Astrocyte (in vitro differentiated cells and primary cell): ENCODE results near the gene SPATA13. TPM values are rescaled to one million over a fixed set of nuclear protein-coding genes. Genes with fewer than 3 reads are reported as not detected.
A peak's percentile ranks its signal among the peaks of the same experiment; 100 is the strongest.

Experiments
- DNase-seq: peaks from one replicate; pipeline ENCODE4 v3.0.0-alpha.2; 2010; ENCODE audit warnings: low read depth
- FAIRE-seq: peaks from 2 replicates; lab custom pipeline; 2011; peaks lifted over from hg19 to GRCh38; lab: Jason Lieb, UNC
- H2AFZ ChIP-seq: 2 replicates; pipeline ENCODE4 v1.6.0; 2012; ENCODE audit warnings: low read depth, low read length, inconsistent platforms
- H3K27ac ChIP-seq: 2 replicates; pipeline ENCODE4 v1.5.1; 2011; ENCODE audit warnings: low read depth, low read length, inconsistent platforms
- H3K27me3 ChIP-seq: 2 replicates; pipeline ENCODE4 v1.6.0; 2011; ENCODE audit warnings: low read length, inconsistent platforms; ENCODE audit not compliant: insufficient read depth
- H3K36me3 ChIP-seq: 2 replicates; pipeline ENCODE4 v1.5.1; 2011; ENCODE audit warnings: low read length, inconsistent platforms; ENCODE audit not compliant: insufficient read depth
- H3K4me1 ChIP-seq: 2 replicates; pipeline ENCODE4 v1.5.1; 2011; ENCODE audit warnings: low read length, inconsistent platforms; ENCODE audit not compliant: insufficient read depth
- H3K4me2 ChIP-seq: 2 replicates; pipeline ENCODE4 v1.6.0; 2012; ENCODE audit warnings: low read length, inconsistent platforms
- H3K4me3 ChIP-seq: 2 replicates; pipeline ENCODE4 v1.5.1; 2011; ENCODE audit warnings: low read depth, mild to moderate bottlenecking, low read length, inconsistent platforms; ENCODE audit not compliant: insufficient read depth
- H3K79me2 ChIP-seq: 2 replicates; pipeline ENCODE4 v1.6.0; 2012; ENCODE audit warnings: mild to moderate bottlenecking, low read length, inconsistent platforms; ENCODE audit not compliant: insufficient read depth
- H3K9ac ChIP-seq: 2 replicates; pipeline ENCODE4 v1.6.0; 2012; ENCODE audit warnings: mild to moderate bottlenecking, low read length, inconsistent platforms
- H3K9me3 ChIP-seq: 2 replicates; pipeline ENCODE4 v1.5.1; 2012; ENCODE audit warnings: low read depth, mild to moderate bottlenecking, low read length, inconsistent platforms; ENCODE audit not compliant: insufficient read depth
- H4K20me1 ChIP-seq: 2 replicates; pipeline ENCODE4 v1.6.0; 2012; ENCODE audit warnings: low read length, inconsistent platforms; ENCODE audit not compliant: insufficient read depth
- H3K27ac Mint-ChIP-seq: one replicate; pipeline ENCODE4 v1.8.0; 2021; ENCODE audit warnings: mild to moderate bottlenecking, mixed read lengths; ENCODE audit not compliant: unreplicated experiment
- H3K27me3 Mint-ChIP-seq: one replicate; pipeline ENCODE4 v1.8.0; 2021; ENCODE audit warnings: low read depth, mixed read lengths; ENCODE audit not compliant: unreplicated experiment
- H3K36me3 Mint-ChIP-seq: one replicate; pipeline ENCODE4 v1.8.0; 2021; ENCODE audit warnings: low read depth, mixed read lengths; ENCODE audit not compliant: unreplicated experiment
- H3K4me1 Mint-ChIP-seq: one replicate; pipeline ENCODE4 v1.8.0; 2021; ENCODE audit warnings: low read depth, mixed read lengths; ENCODE audit not compliant: unreplicated experiment
- H3K4me3 Mint-ChIP-seq: one replicate; pipeline ENCODE4 v1.8.0; 2021; ENCODE audit warnings: mild to moderate bottlenecking, moderate library complexity, mixed read lengths; ENCODE audit not compliant: unreplicated experiment
- H3K9me3 Mint-ChIP-seq: one replicate; pipeline ENCODE4 v1.8.0; 2021; ENCODE audit warnings: mild to moderate bottlenecking, mixed read lengths; ENCODE audit not compliant: unreplicated experiment
- CTCF ChIP-seq: IDR thresholded peaks from 2 replicates; pipeline ENCODE4 v1.5.1; 2011; ENCODE audit warnings: low read depth, mild to moderate bottlenecking, inconsistent platforms, low read length, moderate library complexity; ENCODE audit not compliant: insufficient read depth
- EZH2 ChIP-seq: IDR thresholded peaks from 2 replicates; pipeline ENCODE4 v1.6.1; 2012; ENCODE audit warnings: mild to moderate bottlenecking, low read length, inconsistent platforms; ENCODE audit not compliant: insufficient read depth
- total RNA-seq: library from RNA; stranded (reverse); gene quantifications from 2 replicates; pipeline ENCODE4 v1.2.1, GENCODE V29; 2021

SPATA13 gene
- total RNA-seq, 1 donor from 2014 or later = 6.2 TPM

DNA sequence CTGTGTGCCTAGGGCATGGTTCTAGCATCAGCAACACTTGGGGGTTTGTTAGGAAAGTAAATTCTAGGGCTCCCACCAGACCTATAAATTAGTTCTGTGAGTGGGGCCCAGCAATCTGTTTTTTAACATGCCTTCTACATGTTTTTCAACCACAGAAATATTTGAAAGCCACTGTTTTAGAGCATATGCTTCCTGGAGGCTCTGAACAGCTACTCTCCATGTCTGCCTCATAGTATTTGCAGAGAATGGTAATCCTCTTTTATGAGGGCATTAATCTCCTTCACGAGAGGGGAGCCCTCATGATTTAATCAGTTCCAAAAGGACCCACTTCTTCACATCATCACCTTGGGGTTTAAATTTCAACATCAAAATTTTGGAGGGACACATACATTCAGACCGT lies 6.0 kb downstream of the SPATA13 start:
- Mint-ChIP-seq H3K9me3 (peaks cover 2% of the 10 kb centered on the region), H3K27ac (no peak overlapping the region), H3K4me1 (peaks cover 32% of the 10 kb centered on the region), H3K27me3 (peaks cover 3% of the 10 kb centered on the region), H3K36me3 (peaks cover 6% of the 10 kb centered on the region), H3K4me3 (no peak overlapping the region)
- Histone ChIP-seq H2AFZ (no peak overlapping the region), H4K20me1 (peaks cover 12% of the 10 kb centered on the region), H3K4me3 (no peak overlapping the region), H3K9ac (no peak overlapping the region), H3K36me3 (no peaks in the 10 kb centered on the region), H3K9me3 (no peaks in the 10 kb centered on the region), H3K4me2 (peak overlapping the region; percentile 51), H3K27ac (no peak overlapping the region), H3K4me1 (peaks cover 30% of the 10 kb centered on the region), H3K79me2 (peaks cover 25% of the 10 kb centered on the region), H3K27me3 (peaks cover 3% of the 10 kb centered on the region)
- no peak for FAIRE-seq
- no peak for DNase-seq
- TF ChIP-seq EZH2 (no peak), CTCF (no peak)

GRCh38 chr13:24167666-24168391 lies 7.3 kb downstream of the SPATA13 start:
- H2AFZ ChIP-seq = no peak overlapping the region
- peaks cover 3% of the 10 kb centered on the region for H3K36me3 Mint-ChIP-seq
- no peak overlapping the region for H3K4me3 ChIP-seq
- peak overlapping the region; percentile 50 for H3K27ac Mint-ChIP-seq
- H4K20me1 ChIP-seq = peaks cover under 1% of the 10 kb centered on the region
- TF ChIP-seq EZH2 (no peak), CTCF (no peak)
- H3K27me3 Mint-ChIP-seq = no peaks in the 10 kb centered on the region
- H3K4me1 ChIP-seq = peaks cover 27% of the 10 kb centered on the region
- H3K4me2 ChIP-seq = peak overlapping the region; percentile 74
- peaks cover 19% of the 10 kb centered on the region for H3K79me2 ChIP-seq
- no peaks in the 10 kb centered on the region for H3K27me3 ChIP-seq
- peak overlapping the region; percentile 41 for H3K27ac ChIP-seq
- peaks cover 28% of the 10 kb centered on the region for H3K4me1 Mint-ChIP-seq
- H3K9me3 ChIP-seq = no peaks in the 10 kb centered on the region
- DNase-seq (no peak), FAIRE-seq (no peak)
- no peaks in the 10 kb centered on the region for H3K36me3 ChIP-seq
- peak overlapping the region; percentile 51 for H3K9ac ChIP-seq
- no peak overlapping the region for H3K4me3 Mint-ChIP-seq
- H3K9me3 Mint-ChIP-seq = peaks cover 2% of the 10 kb centered on the region

- H3K9me3 ChIP-seq = no peaks in the 10 kb centered on the region
- DNase-seq = peak; percentile 72
- peaks cover 3% of the 10 kb centered on the region for H3K36me3 Mint-ChIP-seq
- H3K4me3 ChIP-seq = no peak overlapping the region
- H3K27ac Mint-ChIP-seq = peak overlapping the region; percentile 50
- peaks cover 19% of the 10 kb centered on the region for H3K79me2 ChIP-seq
- peak overlapping the region; percentile 41 for H3K27ac ChIP-seq
- H2AFZ ChIP-seq = peak overlapping the region; percentile 48
- no peak for FAIRE-seq
- no peak overlapping the region for H3K4me3 Mint-ChIP-seq
- H3K4me2 ChIP-seq = peak overlapping the region; percentile 74
- H3K4me1 ChIP-seq = peaks cover 27% of the 10 kb centered on the region
- H3K36me3 ChIP-seq = no peaks in the 10 kb centered on the region
- H3K4me1 Mint-ChIP-seq = peaks cover 28% of the 10 kb centered on the region
- peak overlapping the region; percentile 51 for H3K9ac ChIP-seq
- TF ChIP-seq CTCF (no peak), EZH2 (no peak)
- peaks cover 2% of the 10 kb centered on the region for H3K9me3 Mint-ChIP-seq
- H3K27me3 ChIP-seq = no peaks in the 10 kb centered on the region
- no peaks in the 10 kb centered on the region for H4K20me1 ChIP-seq
- H3K27me3 Mint-ChIP-seq = no peaks in the 10 kb centered on the region
Measured at GRCh38 chr13:24168392-24168750, 7.9 kb downstream of the SPATA13 start.
